Gastrocnemius medialis (tissue), 4 donors: ENCODE measurements around the gene IFT122. TPM values are rescaled to one million over a fixed set of nuclear protein-coding genes. Genes with fewer than 3 reads are reported as not detected.

Source experiments
- ATAC-seq, 2 donors: fragments of 150-250 bp; one replicate each; pipeline ENCODE4 v1.9.1; 2016
- DNase-seq, 2 donors: peaks; one replicate each; pipeline ENCODE4 v3.0.0-alpha.2; 2019
- H3K27ac ChIP-seq, 4 donors: fragments of 200-600 bp; sonication (generic); 1 replicate in 1 of 4; 2 replicates in 3 of 4; pipeline ENCODE4 v1.5.1; 2016 to 2018; ENCODE audit warnings: mild to moderate bottlenecking in 2 of 4, moderate library complexity in 1 of 4
- H3K27me3 ChIP-seq, 3 donors: fragments of 200-600 bp; sonication (generic) in 2 of 3; 1 replicate in 1 of 3; 2 replicates in 2 of 3; pipeline versions ENCODE4 v1.5.1 to v1.6.0; 2016 to 2019; ENCODE audit warnings: mild to moderate bottlenecking in 1 of 3, moderate library complexity in 1 of 3
- H3K36me3 ChIP-seq, 2 donors: fragments of 200-600 bp; sonication (generic) in 1 of 2; one replicate each; pipeline ENCODE4 v1.5.1; 2017 to 2018
- H3K4me1 ChIP-seq, 2 donors: fragments of 200-600 bp; sonication (generic) in 1 of 2; one replicate each; pipeline ENCODE4 v1.5.1; 2016 to 2017; ENCODE audit warnings: mild to moderate bottlenecking in 2 of 2
- H3K4me3 ChIP-seq, 4 donors: fragments of 200-600 bp; sonication (generic) in 3 of 4; 1 replicate in 1 of 4; 2 replicates in 3 of 4; pipeline ENCODE4 v1.5.1; 2016 to 2019; ENCODE audit warnings: mild to moderate bottlenecking in 2 of 4
- H3K9me3 ChIP-seq, 3 donors: fragments of 200-600 bp; sonication (generic) in 2 of 3; 1 replicate in 1 of 3; 2 replicates in 2 of 3; pipeline ENCODE4 v1.5.1; 2016 to 2019
- CTCF ChIP-seq, 5 experiments: fragments of 450-650 bp in 3 of 5; fragments of 200-600 bp in 2 of 5; sonication (generic) in 2 of 5; IDR thresholded peaks in 4 of 5; conservative IDR thresholded peaks in 1 of 5; 1 replicate in 4 of 5; 2 replicates in 1 of 5; pipeline ENCODE4 v1.5.1; 2016 to 2019; ENCODE audit warnings: antibody characterized with exemption in 5 of 5, mild to moderate bottlenecking in 3 of 5, moderate library complexity in 3 of 5
- POLR2A ChIP-seq, 2 donors: fragments of 450-650 bp; IDR thresholded peaks; one replicate each; pipeline ENCODE4 v1.6.1; 2017; ENCODE audit warnings: antibody characterized with exemption in 2 of 2, mild to moderate bottlenecking in 2 of 2, moderate library complexity in 2 of 2
- in situ Hi-C, 4 donors: fragments of 200-750 bp; cut with MboI; loops; one replicate each; pipeline versions ENCODE4 v1.15.0 to v1.8.0; 2017; ENCODE audit warnings: low sequenced_read_pairs in 4 of 4
- intact Hi-C: fragments of 100-400 bp; cut with DNase I; formaldehyde crosslinking; loops from one replicate; pipeline ENCODE4 v1.15.1; 2023; ENCODE audit warnings: low total_unique reads
- total RNA-seq, 4 donors: library from RNA; depleted of rRNA; stranded (reverse); fragments of >200 nt; gene quantifications; one replicate each; pipeline versions ENCODE4 v1.1.0 to v1.2.3, GENCODE V29; 2016

Gene IFT122
- total RNA-seq, 4 donors from 2014 or later: 4.6 to 16.4 (median 5.9) TPM

- no peak for TF ChIP-seq POLR2A (IDR thresholded peaks at IDR 0.05)
- no peak for TF ChIP-seq CTCF (IDR thresholded peaks at IDR 0.05 in 4 of 5, conservative IDR thresholded peaks at IDR 0.05 in 1 of 5)
- no peaks in the 10 kb centered on the region for H3K4me1 ChIP-seq
- in situ Hi-C loops (no loop called here), intact Hi-C loops (no loop called here)
- no peak for ATAC-seq
- no peaks in the 10 kb centered on the region for H3K36me3 ChIP-seq
- no peaks in the 10 kb centered on the region for H3K9me3 ChIP-seq
- no peaks in the 10 kb centered on the region for H3K27me3 ChIP-seq
- no peak for DNase-seq
- H3K27ac ChIP-seq: no peak overlapping the region
- H3K4me3 ChIP-seq: no peak overlapping the region
These were observed 24.2 kb upstream of the IFT122 start for GRCh38 chr3:129415830-129416229.

- DNase-seq (no peak), ATAC-seq (no peak)
- H3K36me3 ChIP-seq: no peaks in the 10 kb centered on the region
- intact Hi-C loops: no loop called here
- in situ Hi-C loops: no loop called here
- no peak overlapping the region for H3K4me3 ChIP-seq
- H3K27ac ChIP-seq: no peak overlapping the region
- H3K9me3 ChIP-seq: no peaks in the 10 kb centered on the region
- TF ChIP-seq POLR2A (IDR thresholded peaks at IDR 0.05): no peak
- TF ChIP-seq CTCF (IDR thresholded peaks at IDR 0.05 in 4 of 5, conservative IDR thresholded peaks at IDR 0.05 in 1 of 5): no peak
- no peaks in the 10 kb centered on the region for H3K27me3 ChIP-seq
- H3K4me1 ChIP-seq: no peaks in the 10 kb centered on the region
These were observed 23.6 kb upstream of the IFT122 start for GRCh38 chr3:129416415-129416814.

- ATAC-seq (peak in 1 of 2 donors; percentile 24), DNase-seq (no peak)
- intact Hi-C loops (no loop called here), in situ Hi-C loops (no loop called here)
- Histone ChIP-seq H3K4me3 (no peak overlapping the region), H3K36me3 (no peaks in the 10 kb centered on the region), H3K27ac (no peak overlapping the region), H3K4me1 (no peaks in the 10 kb centered on the region), H3K27me3 (no peaks in the 10 kb centered on the region), H3K9me3 (no peaks in the 10 kb centered on the region)
- TF ChIP-seq CTCF (IDR thresholded peaks at IDR 0.05 in 4 of 5, conservative IDR thresholded peaks at IDR 0.05 in 1 of 5) (no peak), POLR2A (IDR thresholded peaks at IDR 0.05) (no peak)
These were observed 22.7 kb upstream of the IFT122 start for GRCh38 chr3:129417326-129417725.

GRCh38 chr3:129418041-129418973, 21.7 kb upstream of the IFT122 start:
- no peak for TF ChIP-seq POLR2A (IDR thresholded peaks at IDR 0.05)
- no peak for TF ChIP-seq CTCF (IDR thresholded peaks at IDR 0.05 in 4 of 5, conservative IDR thresholded peaks at IDR 0.05 in 1 of 5)
- in situ Hi-C loops: no loop called here
- no peak overlapping the region for H3K27ac ChIP-seq
- DNase-seq (no peak), ATAC-seq (no peak)
- no peaks in the 10 kb centered on the region for H3K9me3 ChIP-seq
- no peaks in the 10 kb centered on the region for H3K36me3 ChIP-seq
- H3K27me3 ChIP-seq: no peaks in the 10 kb centered on the region
- intact Hi-C loops: no loop called here
- H3K4me1 ChIP-seq: no peaks in the 10 kb centered on the region
- no peak overlapping the region for H3K4me3 ChIP-seq
